T-helper 2 cell (primary cell): ENCODE measurements around the gene PDAP1.
"Not testable (repeated sequence)": the region's sequence is repeated elsewhere in the genome, so short reads cannot be mapped to it uniquely, and the experiment has no call there.

Source experiments
- DNase-seq, 5 experiments: peaks; one replicate each; pipeline versions ENCODE4 v3.0.0 to v3.0.0-alpha.2; 2012 to 2022

Gene PDAP1

GRCh38 chr7:99374111-99375064, 34.0 kb downstream of the PDAP1 start, which contains the start of gene ARPC1B:
Gene ARPC1B (plus strand): TSS chr7:99374730. CDS start chr7:99385715, 10,985 bp downstream.
- DNase-seq = peak; percentile 70 to 95 (median 78)

DNA sequence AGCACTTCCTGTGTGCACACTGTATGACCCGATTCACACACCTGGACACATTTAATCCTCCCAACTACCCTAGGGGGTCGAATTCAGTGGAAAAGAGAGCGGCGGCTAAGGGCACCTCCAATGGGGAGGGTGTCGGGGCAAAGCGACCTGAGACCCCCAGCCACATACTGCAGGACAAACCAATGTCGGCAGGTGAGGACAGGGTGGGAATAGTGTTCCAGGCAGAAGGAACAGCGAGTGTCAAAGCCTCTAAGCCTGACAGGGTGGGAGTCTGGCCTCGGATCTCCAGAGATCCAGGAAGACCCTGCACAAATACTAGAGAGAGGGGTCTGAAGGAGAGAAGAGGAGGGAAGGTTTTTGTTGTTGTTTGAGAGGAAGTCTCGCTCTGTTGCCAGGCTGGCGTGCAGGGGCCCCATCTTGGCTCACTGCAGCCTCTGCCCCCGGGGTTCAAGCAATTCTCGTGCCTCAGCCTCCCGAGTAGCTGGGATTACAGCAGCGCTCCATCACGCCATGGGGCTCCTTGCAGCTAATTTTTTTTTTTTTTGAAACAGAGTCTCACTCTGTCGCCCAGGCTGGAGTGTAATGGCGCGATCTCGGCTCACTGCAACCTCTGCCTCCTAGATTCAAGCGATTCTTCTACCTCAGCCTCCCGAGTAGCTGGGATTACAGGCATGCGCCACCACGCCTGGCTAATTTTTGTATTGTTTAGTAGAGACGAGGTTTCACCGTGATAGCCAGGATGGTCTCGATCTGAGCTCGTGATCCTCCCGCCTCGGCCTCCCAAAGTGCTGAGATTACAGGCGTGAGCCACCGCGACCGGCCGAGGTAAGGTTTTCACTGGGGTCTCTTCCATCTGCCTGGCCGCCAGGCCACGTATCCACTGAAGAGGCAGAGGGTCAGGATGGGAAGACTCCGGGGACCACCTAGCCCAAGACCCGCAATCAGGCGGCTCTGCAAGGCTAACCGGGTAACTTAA, 35.0 kb downstream of the PDAP1 start:
- no peak for DNase-seq

GRCh38 chr7:99372275-99373090, 35.9 kb downstream of the PDAP1 start:
- no peak for DNase-seq

DNA sequence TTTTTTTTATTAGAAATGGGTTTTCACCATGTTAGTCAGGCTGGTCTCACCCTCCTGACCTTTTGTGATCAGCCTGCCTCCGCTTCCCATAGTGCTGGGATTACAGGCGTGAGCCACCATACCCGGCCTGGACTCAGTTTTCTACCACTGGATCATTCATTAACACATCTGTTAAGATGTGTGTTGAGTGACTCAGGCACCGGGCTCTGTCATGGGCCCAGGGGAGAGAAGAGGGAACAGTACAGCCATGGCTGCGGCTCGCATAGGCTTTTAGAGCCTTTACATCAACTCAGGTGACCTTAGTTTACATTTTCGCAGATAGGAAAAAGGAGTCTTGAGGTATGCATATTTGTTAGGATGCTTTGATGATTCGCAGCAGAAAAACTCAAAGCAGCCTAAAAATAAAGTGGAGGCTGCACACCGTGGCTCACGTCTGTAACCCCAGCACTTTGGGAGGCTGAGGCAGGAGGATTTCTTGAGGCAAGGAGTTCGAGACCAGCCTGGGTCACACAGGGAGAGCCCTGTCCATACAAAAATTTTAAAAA, 36.9 kb downstream of the PDAP1 start:
- DNase-seq = no peak

DNA sequence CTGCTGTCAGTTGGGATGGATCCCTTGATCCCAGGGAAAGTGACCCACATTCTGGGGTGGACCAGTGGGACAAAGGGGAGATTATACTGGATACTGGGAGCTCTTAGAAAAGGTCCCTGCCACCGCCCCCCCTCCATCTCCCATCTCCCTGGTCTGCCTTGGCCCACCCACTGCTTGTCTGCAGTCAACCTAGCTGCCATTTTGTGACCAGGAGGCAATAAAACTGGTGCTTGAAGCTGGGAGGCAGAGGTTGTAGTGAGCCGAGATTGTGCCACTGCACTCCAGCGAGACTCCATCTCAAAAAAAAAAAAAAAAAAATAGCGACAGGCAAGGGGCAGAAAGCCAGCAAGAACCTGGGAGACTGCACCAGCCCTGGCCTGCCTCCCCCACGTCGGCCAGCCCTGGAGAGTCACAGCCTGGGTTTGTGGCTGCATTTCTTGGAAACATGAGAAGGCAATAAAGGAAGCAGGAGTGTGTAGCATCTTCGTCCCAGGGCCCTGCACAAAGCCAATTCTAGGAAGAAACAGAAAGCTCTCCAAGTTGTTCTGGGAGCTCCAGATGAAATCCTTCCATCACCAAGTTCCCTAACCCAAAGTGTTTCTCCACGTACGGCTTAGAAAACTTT, 38.5 kb downstream of the PDAP1 start:
- DNase-seq = no peak

DNA sequence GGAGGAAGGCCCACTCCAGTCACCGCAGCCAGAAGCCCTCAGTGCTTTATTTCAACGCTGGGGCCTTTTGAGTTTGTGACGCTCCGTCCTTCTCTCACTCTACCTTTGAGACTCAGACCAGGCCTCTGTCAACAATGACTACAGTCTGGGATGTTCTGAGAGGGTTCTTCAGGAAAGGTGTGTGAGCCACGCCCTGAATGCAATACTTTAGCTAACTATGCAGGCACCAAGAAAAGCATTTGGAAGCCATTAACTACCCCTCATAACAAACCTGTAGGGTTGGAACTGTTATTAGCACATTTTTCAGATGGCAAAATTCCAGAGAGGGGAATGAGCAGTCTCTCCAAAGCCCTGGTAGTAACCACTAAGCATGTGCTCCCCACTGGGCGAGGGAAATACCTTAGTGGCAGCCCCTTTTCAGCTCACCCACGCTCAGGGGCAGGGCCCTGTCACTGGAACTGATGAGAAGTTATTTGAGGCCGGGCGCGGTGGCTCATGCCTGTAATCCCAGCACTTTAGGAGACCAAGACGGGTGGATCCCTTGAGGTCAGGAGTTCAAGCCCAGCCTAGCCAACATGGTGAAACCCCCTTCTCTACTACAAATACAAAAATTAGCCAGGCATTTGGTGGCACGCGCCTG, 39.5 kb downstream of the PDAP1 start:
- no peak for DNase-seq

- DNase-seq = no peak
Observed at GRCh38 chr7:99366646-99367045, 41.8 kb downstream of the PDAP1 start.

DNA sequence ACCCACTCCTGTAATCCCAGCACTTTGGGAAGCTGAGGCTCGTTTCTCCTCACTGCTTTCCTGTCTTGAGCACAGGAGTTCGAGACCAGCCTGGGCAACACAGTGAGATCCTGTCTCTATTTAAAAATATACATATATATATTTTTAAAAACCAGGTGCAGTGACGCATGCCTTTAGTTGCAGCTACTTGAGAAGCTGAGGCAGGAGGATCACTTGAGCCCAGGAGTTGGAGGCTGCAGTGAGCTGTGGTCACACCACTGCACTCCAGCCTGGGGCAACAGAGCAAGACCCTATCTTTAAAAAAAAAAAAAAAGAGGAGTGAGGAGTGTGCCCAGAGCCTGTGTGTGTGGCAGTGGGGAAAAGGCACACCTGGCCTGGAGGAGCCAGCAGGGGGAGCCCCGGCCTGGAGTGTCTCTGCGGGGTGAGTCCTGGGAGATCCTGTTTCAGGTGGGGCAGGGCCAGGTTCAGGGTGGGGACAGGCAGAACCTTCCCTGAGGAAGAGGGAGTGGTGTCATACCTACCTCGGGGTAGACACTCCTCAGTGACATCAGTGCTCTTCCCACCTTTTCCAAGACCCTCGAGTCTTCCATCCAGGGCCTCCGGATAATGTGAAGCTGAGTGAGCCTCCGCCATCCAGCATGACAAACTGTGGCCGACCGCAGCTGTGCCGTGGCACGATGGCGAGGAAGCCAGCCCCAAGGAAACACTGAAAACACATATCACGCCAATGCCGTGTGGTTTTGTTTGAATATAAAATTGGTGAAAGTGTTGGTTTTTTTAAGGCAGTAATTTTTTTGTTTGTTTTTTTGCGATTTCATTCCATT, 42.9 kb downstream of the PDAP1 start:
- DNase-seq = peak; percentile 35 to 60 (median 44)

- no peak for DNase-seq
Observed at GRCh38 chr7:99363286-99363685, 45.1 kb downstream of the PDAP1 start.

DNA sequence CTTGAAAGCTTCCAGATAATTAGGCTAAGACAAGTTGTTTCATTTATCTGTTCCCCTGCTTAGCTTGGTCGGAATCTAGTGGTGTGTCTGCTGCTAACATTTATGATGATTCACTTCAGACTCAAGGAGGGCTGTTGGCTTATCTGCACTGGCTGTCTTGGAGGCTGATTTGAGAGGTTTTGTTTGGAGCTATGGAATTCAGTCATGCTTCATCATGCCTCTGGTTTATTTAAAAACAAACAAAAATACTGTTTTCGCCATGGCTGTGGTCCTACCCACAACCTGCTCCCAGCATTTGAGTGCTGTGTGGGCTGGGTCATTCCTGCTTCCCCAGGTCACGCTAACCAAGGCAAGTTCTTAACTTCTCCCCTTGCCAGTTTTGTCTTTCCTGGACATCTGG, 45.6 kb downstream of the PDAP1 start:
- DNase-seq = no peak

GRCh38 chr7:99359465-99360154, 48.8 kb downstream of the PDAP1 start:
- DNase-seq = no peak

DNA sequence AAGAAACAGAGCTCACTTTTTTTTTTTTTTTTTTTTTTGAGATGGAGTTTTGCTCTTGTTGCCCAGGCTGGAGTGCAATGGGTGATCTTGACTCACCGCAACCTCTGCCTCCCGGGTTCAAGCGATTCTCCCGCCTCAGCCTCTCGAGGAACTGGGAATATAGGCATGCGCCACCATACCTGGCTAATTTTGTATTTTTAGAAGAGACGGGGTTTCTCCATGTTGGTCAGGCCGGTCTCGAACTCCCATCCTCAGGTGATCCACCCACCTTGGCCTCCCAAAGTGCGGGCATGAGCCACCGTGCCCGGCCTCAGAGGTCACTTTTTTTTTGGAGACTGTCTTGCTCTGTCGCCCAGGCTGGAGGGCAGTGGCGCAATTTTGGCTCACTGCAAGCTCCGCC, 49.9 kb downstream of the PDAP1 start:
- DNase-seq = not testable (repeated sequence)

DNA sequence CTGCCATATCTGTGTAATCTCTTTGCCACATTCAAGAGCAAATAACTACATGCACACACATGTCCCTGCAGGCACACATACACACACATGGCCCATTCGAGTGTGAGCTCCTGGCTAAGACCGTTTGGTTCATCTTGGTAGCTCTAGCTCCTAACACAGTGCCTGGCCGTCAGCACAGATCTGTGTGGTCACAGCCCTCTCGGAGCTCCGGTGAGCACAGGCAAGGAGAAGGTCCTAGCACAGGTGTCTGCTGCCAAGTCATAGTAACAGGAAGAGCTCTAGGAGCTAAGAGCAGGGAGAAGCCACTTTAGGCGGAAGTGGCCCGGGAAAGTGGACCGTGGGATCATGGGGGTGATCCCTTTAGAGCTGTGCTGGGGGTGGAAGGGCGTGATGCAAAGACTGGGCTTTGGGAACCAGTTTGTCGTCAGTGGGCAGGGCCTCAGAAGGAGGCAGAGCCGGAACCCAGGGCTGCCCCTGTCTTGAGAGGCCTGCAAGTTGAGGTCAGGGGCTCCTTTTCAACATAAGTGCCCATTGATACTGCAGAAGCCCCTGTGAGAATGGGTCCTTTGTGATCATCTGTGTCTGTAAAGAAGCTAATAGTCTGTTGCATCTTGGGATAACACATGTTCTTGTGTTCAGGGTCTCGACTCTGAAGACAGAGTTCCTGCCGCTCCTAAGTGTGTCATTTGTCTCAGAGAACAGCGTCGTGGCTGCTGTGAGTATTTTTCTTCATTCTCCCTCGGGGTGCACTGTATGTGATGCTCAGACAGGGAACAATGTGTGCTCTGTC, 50.5 kb downstream of the PDAP1 start:
- DNase-seq = no peak

DNA sequence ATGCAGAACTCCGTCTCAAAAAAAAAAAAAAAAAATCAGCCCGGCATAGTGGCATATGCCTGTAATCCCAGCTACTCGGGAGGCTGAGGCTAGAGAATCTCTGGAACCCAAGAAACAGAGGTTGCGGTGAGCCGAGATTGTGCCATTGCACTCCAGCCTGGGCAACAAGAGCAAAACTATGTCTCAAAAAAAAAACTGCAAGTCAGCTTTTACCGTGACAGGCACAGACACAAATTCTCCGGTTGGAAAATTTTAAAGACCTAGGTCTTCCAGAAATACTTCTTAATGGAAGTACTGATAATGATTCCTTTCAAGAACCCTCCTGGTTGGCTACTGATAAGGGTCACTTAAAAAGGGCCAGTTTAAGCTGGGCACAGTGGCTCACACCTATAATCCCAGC, 53.3 kb downstream of the PDAP1 start:
- no peak for DNase-seq

GRCh38 chr7:99352247-99352646, 56.1 kb downstream of the PDAP1 start:
- no peak for DNase-seq

- DNase-seq = not testable (repeated sequence)
Observed at GRCh38 chr7:99350641-99351040, 57.8 kb downstream of the PDAP1 start.
